KMS-11 (cell line): ENCODE results near the gene RBAK.
"Not testable (repeated sequence)": the region's sequence is repeated elsewhere in the genome, so short reads cannot be mapped to it uniquely, and the experiment has no call there.

Experiments
- H2AFZ ChIP-seq: fragments of 200-600 bp; sonication (generic); 2 replicates; pipeline ENCODE4 v1.6.1; 2016; ENCODE audit warnings: antibody characterized with exemption, mixed run types, low read depth
- H3K27ac ChIP-seq: fragments of 200-600 bp; sonication (generic); 2 replicates; pipeline ENCODE4 v1.6.1; 2016; ENCODE audit warnings: mild to moderate bottlenecking, mixed run types
- H3K27me3 ChIP-seq: fragments of 200-600 bp; sonication (generic); 2 replicates; pipeline ENCODE4 v1.6.1; 2017; ENCODE audit warnings: mild to moderate bottlenecking, low read depth, mixed run types, moderate library complexity; ENCODE audit not compliant: insufficient read depth
- H3K36me3 ChIP-seq: fragments of 200-600 bp; sonication (generic); 2 replicates; pipeline ENCODE4 v1.6.1; 2017; ENCODE audit warnings: mild to moderate bottlenecking, mixed run types; ENCODE audit not compliant: insufficient read depth
- H3K4me1 ChIP-seq: fragments of 200-600 bp; sonication (generic); 2 replicates; pipeline ENCODE4 v1.6.1; 2016; ENCODE audit warnings: mild to moderate bottlenecking, low read depth, mixed run types; ENCODE audit not compliant: poor library complexity, severe bottlenecking
- H3K4me2 ChIP-seq: fragments of 200-600 bp; sonication (generic); 2 replicates; pipeline ENCODE4 v1.7.0; 2016; ENCODE audit warnings: mild to moderate bottlenecking, mixed run types
- H3K4me3 ChIP-seq: fragments of 200-600 bp; sonication (generic); IDR thresholded peaks from 2 replicates; pipeline ENCODE4 v1.6.1; 2017; ENCODE audit warnings: low read depth, low read length, mixed read lengths; ENCODE audit not compliant: insufficient read depth
- H3K79me2 ChIP-seq: fragments of 200-600 bp; sonication (generic); 2 replicates; pipeline ENCODE4 v1.6.1; 2016; ENCODE audit warnings: low read depth, mixed run types; ENCODE audit not compliant: insufficient read depth
- H3K9ac ChIP-seq: fragments of 200-600 bp; sonication (generic); 2 replicates; pipeline ENCODE4 v1.6.1; 2016; ENCODE audit warnings: mild to moderate bottlenecking, mixed run types
- H4K20me1 ChIP-seq: fragments of 200-600 bp; sonication (generic); 2 replicates; pipeline ENCODE4 v1.6.1; 2016; ENCODE audit warnings: mild to moderate bottlenecking, mixed run types; ENCODE audit not compliant: insufficient read depth
- TF ChIP-seq, protein P1 (sequence below): fragments of 200-600 bp; sonication (generic); conservative IDR thresholded peaks from 2 replicates; pipeline ENCODE4 v1.6.1; 2017; ENCODE audit warnings: low read depth, mild to moderate bottlenecking, antibody characterized with exemption, low read length, moderate library complexity, mixed read lengths

Gene RBAK

DNA sequence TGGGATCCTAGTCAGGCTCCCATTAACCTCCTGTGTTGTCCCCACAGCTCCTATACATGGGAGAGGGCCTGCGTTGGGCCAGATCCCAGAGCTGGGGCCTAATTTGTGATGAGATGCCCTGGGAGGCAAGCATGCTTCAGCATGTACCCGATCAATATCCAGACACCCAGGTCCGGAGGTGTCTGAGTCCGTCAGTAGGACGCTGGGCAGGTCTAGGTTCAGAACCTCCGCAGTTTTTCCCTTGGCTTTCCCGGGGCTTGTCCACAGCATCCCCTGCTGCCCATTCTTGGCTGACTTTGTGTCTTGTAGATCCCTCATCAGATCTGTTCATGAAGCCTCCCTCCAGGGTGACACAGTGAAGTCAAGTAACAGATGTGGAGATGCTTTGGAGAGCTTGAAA is 32.7 kb upstream of the RBAK start:
- Histone ChIP-seq H3K4me3 (no peak overlapping the region), H3K36me3 (no peaks in the 10 kb centered on the region), H3K27me3 (no peaks in the 10 kb centered on the region), H2AFZ (no peak overlapping the region), H3K79me2 (no peaks in the 10 kb centered on the region), H4K20me1 (no peaks in the 10 kb centered on the region), H3K9ac (no peak overlapping the region), H3K27ac (no peak overlapping the region), H3K4me1 (no peaks in the 10 kb centered on the region), H3K4me2 (no peak overlapping the region)
- TF ChIP-seq, protein P1, sequence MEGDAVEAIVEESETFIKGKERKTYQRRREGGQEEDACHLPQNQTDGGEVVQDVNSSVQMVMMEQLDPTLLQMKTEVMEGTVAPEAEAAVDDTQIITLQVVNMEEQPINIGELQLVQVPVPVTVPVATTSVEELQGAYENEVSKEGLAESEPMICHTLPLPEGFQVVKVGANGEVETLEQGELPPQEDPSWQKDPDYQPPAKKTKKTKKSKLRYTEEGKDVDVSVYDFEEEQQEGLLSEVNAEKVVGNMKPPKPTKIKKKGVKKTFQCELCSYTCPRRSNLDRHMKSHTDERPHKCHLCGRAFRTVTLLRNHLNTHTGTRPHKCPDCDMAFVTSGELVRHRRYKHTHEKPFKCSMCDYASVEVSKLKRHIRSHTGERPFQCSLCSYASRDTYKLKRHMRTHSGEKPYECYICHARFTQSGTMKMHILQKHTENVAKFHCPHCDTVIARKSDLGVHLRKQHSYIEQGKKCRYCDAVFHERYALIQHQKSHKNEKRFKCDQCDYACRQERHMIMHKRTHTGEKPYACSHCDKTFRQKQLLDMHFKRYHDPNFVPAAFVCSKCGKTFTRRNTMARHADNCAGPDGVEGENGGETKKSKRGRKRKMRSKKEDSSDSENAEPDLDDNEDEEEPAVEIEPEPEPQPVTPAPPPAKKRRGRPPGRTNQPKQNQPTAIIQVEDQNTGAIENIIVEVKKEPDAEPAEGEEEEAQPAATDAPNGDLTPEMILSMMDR = no peak

DNA sequence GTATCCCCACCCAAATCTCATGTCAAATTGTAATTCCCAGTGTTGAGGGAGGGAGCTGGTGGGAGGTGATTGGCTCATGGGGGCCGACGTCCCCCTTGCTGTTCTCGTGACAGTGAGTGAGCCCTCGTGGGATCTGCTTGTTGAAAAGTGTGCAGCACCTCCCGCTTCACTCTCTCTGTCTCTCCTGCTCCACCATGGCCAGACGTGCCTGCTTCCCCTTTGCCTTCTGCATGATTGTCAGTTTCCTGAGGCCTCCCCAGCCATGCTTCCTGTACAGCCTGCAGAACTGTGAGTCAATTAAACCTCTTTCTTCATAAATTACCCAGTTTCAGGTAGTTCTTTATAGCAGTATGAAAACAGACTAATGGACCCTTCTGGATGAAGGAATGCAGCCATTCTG is 29.7 kb upstream of the RBAK start:
- H3K4me3 ChIP-seq, H2AFZ ChIP-seq, H3K36me3 ChIP-seq, H3K79me2 ChIP-seq, H3K27me3 ChIP-seq, H4K20me1 ChIP-seq, H3K27ac ChIP-seq, H3K9ac ChIP-seq, H3K4me1 ChIP-seq, H3K4me2 ChIP-seq: not testable (repeated sequence)

DNA sequence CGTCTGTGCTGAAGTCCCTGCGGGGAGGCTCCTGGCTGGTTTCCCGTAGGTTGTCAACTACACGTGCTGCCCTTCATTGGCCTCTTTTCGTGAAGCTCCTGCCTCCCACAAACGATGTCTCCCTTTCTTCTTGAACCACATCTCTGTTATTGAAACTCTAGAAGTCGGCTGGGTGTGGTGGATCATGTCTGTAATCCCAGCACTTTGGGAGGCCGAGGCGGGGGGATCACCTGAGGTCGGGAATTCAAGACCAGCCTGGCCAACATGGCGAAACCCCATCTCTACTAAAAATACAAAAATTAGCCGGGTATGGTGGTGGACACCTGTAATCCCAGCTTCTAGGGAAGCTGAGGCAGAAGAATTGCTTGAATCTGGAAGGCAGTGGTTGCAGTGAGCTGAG is 28.0 kb upstream of the RBAK start:
- not testable (repeated sequence) for H3K4me3 ChIP-seq, H3K27ac ChIP-seq, H3K9ac ChIP-seq, H3K36me3 ChIP-seq, H3K79me2 ChIP-seq, H3K27me3 ChIP-seq, H3K4me1 ChIP-seq, H3K4me2 ChIP-seq, H4K20me1 ChIP-seq, H2AFZ ChIP-seq

DNA sequence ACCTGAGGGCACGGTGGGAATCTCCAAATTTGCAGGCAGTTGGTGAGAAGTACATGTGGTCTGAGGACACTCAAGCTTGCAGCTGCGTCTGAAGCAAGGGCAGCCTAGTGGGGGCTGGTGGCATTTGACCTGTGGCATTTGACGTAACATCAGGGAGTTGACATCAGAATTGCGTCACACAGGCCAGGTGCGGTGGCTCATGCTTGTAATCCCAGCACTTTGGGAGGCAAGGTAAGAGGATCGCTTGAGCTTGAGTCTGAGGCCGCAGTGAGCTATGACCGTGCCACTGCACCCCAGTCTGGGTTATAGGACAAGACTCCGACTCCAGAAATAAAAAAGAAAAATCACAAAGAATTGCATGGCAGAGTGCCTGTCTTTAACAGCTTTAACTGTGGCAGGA is 25.6 kb upstream of the RBAK start:
- H4K20me1 ChIP-seq = no peaks in the 10 kb centered on the region
- H3K4me3 ChIP-seq = no peak overlapping the region
- no peaks in the 10 kb centered on the region for H3K79me2 ChIP-seq
- no peaks in the 10 kb centered on the region for H3K27me3 ChIP-seq
- H3K9ac ChIP-seq = no peak overlapping the region
- no peak overlapping the region for H3K27ac ChIP-seq
- TF ChIP-seq, protein P1 = no peak
- no peak overlapping the region for H2AFZ ChIP-seq
- H3K4me2 ChIP-seq = no peak overlapping the region
- no peaks in the 10 kb centered on the region for H3K36me3 ChIP-seq
- H3K4me1 ChIP-seq = no peaks in the 10 kb centered on the region

DNA sequence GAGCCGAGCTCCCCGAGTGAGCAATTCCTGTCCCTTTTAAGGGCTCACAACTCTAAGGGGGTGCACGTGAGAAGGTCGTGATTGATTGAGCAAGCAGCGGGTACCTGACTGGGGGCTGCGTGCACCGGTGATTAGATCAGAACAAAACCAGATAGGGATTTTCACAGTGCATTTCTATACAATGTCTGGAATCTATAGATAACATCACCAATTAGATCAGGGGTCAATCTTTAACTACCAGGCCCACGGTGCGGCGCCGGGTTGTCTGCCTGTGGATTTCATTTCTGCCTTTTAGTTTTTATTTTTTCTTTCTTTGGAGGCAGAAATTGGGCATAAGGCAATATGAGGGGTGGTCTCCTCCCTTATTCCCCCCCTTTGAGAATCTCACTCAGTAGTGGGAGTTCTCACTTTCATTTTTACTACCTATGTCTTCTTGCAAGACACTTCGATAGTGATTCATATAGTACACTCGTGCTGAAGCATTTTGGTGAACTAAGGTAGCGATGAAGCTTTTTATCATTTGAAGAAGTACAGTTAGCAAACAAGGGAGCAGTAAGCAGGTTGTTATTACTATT is 24.6 kb upstream of the RBAK start:
- H4K20me1 ChIP-seq, H3K4me1 ChIP-seq, H3K4me3 ChIP-seq, H2AFZ ChIP-seq, H3K9ac ChIP-seq, H3K36me3 ChIP-seq, H3K4me2 ChIP-seq, H3K27me3 ChIP-seq, H3K27ac ChIP-seq, H3K79me2 ChIP-seq: not testable (repeated sequence)

DNA sequence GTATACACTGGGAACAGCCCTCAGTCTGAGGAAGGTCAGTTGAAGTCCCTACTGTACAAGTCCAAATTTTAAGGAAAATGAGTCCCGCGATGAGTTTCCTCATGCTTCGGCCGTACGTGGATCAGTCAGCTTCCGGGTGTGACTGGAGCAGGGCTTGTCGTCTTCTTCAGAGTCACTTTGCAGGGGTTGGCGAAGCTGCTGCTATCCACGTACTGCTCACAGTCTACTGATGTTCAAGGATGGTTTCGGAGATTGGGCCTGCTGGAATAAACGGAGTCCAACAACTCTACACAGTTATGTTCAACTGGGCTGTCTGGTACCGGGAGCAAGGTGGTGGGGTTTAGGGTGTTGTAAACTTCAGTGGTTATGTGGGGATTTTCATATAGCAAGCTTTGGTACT is 22.0 kb upstream of the RBAK start:
- H4K20me1 ChIP-seq, H3K79me2 ChIP-seq, H3K4me2 ChIP-seq, H2AFZ ChIP-seq, H3K9ac ChIP-seq, H3K27ac ChIP-seq, H3K4me3 ChIP-seq, H3K36me3 ChIP-seq, H3K4me1 ChIP-seq, H3K27me3 ChIP-seq: not testable (repeated sequence)

DNA sequence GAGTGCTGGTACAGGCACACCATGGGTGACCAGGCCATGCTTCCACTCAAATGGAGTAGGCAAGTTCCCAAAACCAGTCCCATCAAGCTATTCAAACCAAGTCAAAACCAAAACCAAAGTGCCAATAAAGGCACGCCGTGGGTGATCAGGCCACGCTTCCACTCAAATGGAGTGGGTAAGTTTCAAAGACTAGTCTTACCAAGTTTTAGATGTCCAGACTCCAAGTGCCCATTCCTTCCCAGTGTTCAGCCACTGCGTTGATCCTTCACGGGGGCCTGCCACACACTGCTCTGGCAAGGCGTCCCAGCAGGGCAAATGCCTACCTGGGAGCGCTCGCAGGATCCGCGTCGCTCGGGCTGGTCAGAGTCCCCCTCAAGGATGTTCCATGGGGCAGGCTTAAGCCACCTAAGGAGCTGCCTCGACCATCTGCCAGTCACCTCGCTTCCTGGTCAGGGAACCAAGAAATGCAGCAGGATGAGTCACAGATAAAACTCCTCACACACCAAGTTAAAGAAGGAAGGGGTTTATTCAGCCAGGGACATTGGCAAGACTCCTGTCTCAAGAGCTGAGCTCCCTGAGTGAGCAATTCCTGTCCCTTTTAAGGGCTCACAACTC is 17.8 kb upstream of the RBAK start:
- not testable (repeated sequence) for H3K36me3 ChIP-seq, H3K4me1 ChIP-seq, H3K27ac ChIP-seq, H3K4me3 ChIP-seq, H2AFZ ChIP-seq, H3K27me3 ChIP-seq, H4K20me1 ChIP-seq, H3K79me2 ChIP-seq, H3K9ac ChIP-seq, H3K4me2 ChIP-seq

DNA sequence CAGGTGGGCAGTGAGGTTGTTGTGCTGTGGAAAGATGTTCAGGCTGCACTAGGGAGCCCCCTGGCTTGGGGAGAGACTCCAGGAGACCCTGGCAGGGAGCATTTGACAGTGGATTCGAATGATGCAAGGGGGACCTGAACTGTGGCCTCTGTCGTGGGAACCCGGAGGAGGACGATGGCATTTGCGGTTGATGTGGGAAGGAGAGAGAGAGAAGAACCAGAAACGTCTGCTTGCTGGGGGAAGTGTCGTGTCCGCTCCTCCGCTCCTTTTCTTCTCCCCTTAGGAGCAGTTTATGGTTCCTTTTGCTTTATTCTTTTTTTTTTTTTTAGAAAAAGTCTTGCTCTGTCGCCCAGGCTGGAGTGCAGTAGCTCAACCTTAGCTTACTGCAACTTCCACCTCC is 12.5 kb upstream of the RBAK start:
- not testable (repeated sequence) for H3K4me2 ChIP-seq

More for the DNA sequence above, 12.5 kb upstream of the RBAK start:
- H3K4me1 ChIP-seq, H3K79me2 ChIP-seq, H3K36me3 ChIP-seq, H2AFZ ChIP-seq, H3K9ac ChIP-seq, H3K27ac ChIP-seq, H3K4me3 ChIP-seq, H4K20me1 ChIP-seq, H3K27me3 ChIP-seq: not testable (repeated sequence)
